Measurements from ENCODE around the gene STAT5B.

DNA sequence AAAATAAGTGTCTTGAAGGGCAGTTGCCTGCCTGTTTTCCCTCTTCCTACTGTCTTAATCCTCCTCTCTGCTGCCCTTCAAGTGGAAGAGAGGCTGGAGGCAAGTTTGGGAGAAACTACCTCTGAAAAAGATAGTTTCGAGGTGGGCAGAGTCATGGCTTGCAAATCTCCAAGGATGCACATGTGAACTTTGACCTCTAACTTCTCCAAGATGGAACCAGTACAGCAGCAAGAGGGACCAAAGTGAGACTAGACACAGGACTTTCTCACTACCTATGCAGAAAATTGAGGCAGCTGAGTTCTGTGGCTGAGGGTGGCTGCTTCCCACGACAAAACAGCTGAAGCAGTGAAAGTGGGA, 94.4 kb downstream of the STAT5B start:
- no peak for TF ChIP-seq RAD21 (IDR thresholded peaks at IDR 0.05; ENCODE audit: low read depth)
- no peak for TF ChIP-seq EP300 (IDR thresholded peaks at IDR 0.05; ENCODE audit: borderline replicate concordance)
- TF ChIP-seq, protein P1, sequence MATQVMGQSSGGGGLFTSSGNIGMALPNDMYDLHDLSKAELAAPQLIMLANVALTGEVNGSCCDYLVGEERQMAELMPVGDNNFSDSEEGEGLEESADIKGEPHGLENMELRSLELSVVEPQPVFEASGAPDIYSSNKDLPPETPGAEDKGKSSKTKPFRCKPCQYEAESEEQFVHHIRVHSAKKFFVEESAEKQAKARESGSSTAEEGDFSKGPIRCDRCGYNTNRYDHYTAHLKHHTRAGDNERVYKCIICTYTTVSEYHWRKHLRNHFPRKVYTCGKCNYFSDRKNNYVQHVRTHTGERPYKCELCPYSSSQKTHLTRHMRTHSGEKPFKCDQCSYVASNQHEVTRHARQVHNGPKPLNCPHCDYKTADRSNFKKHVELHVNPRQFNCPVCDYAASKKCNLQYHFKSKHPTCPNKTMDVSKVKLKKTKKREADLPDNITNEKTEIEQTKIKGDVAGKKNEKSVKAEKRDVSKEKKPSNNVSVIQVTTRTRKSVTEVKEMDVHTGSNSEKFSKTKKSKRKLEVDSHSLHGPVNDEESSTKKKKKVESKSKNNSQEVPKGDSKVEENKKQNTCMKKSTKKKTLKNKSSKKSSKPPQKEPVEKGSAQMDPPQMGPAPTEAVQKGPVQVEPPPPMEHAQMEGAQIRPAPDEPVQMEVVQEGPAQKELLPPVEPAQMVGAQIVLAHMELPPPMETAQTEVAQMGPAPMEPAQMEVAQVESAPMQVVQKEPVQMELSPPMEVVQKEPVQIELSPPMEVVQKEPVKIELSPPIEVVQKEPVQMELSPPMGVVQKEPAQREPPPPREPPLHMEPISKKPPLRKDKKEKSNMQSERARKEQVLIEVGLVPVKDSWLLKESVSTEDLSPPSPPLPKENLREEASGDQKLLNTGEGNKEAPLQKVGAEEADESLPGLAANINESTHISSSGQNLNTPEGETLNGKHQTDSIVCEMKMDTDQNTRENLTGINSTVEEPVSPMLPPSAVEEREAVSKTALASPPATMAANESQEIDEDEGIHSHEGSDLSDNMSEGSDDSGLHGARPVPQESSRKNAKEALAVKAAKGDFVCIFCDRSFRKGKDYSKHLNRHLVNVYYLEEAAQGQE (IDR thresholded peaks at IDR 0.05; ENCODE audit: low read depth) = no peak
- TF ChIP-seq TAF1 (IDR thresholded peaks at IDR 0.05; ENCODE audit: low read depth) = no peak
- no peak for TF ChIP-seq TCF12 (IDR thresholded peaks at IDR 0.05; ENCODE audit: low read depth)
- TF ChIP-seq YY1 (IDR thresholded peaks at IDR 0.05; ENCODE audit: low read depth) = no peak
- TF ChIP-seq CEBPB (IDR thresholded peaks at IDR 0.05) = no peak
- TF ChIP-seq EGR1 (IDR thresholded peaks at IDR 0.05) = no peak

Data from Ishikawa (cell line).